ENCODE results near the gene SF3B5. TPM values are rescaled to one million over a fixed set of nuclear protein-coding genes. Genes with fewer than 3 reads are reported as not detected.

Gene SF3B5
- total and polyA plus RNA-seq, 2 of the 8 experiments (the other 6 are each of a cell fraction or from before 2014, with no cell fraction given) = 195 to 588 TPM

DNA sequence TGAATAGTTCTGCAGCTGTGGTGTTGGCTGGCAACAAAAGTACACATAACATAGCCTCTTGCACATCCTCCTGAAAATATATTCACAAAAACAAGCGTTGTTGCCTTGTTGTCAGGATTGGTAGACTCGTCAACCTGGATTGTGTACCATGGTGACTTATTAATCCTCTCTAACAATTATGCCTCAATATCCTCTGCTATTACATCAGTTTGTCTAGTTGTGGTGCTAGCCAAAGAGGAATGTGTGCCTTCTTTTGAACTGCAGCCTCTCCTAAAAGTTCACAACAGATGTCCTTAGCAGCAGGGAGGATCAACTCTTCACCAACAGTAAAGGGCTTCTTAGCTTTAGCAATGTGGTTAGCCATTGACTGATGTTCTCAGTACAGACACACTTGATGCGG, 3.6 kb upstream of the SF3B5 start (continued):
- TF ChIP-seq, protein P1, sequence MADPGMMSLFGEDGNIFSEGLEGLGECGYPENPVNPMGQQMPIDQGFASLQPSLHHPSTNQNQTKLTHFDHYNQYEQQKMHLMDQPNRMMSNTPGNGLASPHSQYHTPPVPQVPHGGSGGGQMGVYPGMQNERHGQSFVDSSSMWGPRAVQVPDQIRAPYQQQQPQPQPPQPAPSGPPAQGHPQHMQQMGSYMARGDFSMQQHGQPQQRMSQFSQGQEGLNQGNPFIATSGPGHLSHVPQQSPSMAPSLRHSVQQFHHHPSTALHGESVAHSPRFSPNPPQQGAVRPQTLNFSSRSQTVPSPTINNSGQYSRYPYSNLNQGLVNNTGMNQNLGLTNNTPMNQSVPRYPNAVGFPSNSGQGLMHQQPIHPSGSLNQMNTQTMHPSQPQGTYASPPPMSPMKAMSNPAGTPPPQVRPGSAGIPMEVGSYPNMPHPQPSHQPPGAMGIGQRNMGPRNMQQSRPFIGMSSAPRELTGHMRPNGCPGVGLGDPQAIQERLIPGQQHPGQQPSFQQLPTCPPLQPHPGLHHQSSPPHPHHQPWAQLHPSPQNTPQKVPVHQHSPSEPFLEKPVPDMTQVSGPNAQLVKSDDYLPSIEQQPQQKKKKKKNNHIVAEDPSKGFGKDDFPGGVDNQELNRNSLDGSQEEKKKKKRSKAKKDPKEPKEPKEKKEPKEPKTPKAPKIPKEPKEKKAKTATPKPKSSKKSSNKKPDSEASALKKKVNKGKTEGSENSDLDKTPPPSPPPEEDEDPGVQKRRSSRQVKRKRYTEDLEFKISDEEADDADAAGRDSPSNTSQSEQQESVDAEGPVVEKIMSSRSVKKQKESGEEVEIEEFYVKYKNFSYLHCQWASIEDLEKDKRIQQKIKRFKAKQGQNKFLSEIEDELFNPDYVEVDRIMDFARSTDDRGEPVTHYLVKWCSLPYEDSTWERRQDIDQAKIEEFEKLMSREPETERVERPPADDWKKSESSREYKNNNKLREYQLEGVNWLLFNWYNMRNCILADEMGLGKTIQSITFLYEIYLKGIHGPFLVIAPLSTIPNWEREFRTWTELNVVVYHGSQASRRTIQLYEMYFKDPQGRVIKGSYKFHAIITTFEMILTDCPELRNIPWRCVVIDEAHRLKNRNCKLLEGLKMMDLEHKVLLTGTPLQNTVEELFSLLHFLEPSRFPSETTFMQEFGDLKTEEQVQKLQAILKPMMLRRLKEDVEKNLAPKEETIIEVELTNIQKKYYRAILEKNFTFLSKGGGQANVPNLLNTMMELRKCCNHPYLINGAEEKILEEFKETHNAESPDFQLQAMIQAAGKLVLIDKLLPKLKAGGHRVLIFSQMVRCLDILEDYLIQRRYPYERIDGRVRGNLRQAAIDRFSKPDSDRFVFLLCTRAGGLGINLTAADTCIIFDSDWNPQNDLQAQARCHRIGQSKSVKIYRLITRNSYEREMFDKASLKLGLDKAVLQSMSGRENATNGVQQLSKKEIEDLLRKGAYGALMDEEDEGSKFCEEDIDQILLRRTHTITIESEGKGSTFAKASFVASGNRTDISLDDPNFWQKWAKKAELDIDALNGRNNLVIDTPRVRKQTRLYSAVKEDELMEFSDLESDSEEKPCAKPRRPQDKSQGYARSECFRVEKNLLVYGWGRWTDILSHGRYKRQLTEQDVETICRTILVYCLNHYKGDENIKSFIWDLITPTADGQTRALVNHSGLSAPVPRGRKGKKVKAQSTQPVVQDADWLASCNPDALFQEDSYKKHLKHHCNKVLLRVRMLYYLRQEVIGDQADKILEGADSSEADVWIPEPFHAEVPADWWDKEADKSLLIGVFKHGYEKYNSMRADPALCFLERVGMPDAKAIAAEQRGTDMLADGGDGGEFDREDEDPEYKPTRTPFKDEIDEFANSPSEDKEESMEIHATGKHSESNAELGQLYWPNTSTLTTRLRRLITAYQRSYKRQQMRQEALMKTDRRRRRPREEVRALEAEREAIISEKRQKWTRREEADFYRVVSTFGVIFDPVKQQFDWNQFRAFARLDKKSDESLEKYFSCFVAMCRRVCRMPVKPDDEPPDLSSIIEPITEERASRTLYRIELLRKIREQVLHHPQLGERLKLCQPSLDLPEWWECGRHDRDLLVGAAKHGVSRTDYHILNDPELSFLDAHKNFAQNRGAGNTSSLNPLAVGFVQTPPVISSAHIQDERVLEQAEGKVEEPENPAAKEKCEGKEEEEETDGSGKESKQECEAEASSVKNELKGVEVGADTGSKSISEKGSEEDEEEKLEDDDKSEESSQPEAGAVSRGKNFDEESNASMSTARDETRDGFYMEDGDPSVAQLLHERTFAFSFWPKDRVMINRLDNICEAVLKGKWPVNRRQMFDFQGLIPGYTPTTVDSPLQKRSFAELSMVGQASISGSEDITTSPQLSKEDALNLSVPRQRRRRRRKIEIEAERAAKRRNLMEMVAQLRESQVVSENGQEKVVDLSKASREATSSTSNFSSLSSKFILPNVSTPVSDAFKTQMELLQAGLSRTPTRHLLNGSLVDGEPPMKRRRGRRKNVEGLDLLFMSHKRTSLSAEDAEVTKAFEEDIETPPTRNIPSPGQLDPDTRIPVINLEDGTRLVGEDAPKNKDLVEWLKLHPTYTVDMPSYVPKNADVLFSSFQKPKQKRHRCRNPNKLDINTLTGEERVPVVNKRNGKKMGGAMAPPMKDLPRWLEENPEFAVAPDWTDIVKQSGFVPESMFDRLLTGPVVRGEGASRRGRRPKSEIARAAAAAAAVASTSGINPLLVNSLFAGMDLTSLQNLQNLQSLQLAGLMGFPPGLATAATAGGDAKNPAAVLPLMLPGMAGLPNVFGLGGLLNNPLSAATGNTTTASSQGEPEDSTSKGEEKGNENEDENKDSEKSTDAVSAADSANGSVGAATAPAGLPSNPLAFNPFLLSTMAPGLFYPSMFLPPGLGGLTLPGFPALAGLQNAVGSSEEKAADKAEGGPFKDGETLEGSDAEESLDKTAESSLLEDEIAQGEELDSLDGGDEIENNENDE (IDR thresholded peaks at IDR 0.05; ENCODE audit: insufficient replicate concordance, low read length) = no peak
